ENCODE data around the gene WNT9A.

WNT9A gene

DNA sequence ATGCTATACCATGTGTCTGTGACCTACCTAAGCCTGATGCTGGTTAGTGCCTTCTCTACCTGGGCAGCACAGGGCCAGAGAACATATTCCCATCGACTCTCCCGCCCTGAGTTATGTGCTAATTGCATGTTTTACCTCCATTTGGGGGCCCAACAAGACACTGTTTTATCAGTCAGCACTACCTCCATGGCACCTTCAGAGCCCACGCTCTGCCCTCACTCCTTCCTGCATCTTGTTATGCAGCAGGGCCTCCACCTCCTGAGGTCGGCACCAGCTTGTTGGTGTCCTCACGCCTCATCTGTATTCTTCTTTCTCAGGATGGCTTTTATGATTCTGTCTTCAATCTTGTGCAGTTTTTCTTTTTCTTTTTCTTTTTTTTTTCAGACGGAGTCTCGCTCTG lies 11.9 kb downstream of the WNT9A start:
- DNase-seq: no peak
- H3K9me3 ChIP-seq: no peaks in the 10 kb centered on the region
- H3K27me3 ChIP-seq: no peaks in the 10 kb centered on the region; the same call in 1 of the 2 replicates
- H3K4me3 ChIP-seq (ENCODE audit: low read depth, low read length): no peak overlapping the region
- H3K36me3 ChIP-seq: no peaks in the 10 kb centered on the region
- no peaks in the 10 kb centered on the region for H3K4me1 ChIP-seq
- TF ChIP-seq, protein P1, sequence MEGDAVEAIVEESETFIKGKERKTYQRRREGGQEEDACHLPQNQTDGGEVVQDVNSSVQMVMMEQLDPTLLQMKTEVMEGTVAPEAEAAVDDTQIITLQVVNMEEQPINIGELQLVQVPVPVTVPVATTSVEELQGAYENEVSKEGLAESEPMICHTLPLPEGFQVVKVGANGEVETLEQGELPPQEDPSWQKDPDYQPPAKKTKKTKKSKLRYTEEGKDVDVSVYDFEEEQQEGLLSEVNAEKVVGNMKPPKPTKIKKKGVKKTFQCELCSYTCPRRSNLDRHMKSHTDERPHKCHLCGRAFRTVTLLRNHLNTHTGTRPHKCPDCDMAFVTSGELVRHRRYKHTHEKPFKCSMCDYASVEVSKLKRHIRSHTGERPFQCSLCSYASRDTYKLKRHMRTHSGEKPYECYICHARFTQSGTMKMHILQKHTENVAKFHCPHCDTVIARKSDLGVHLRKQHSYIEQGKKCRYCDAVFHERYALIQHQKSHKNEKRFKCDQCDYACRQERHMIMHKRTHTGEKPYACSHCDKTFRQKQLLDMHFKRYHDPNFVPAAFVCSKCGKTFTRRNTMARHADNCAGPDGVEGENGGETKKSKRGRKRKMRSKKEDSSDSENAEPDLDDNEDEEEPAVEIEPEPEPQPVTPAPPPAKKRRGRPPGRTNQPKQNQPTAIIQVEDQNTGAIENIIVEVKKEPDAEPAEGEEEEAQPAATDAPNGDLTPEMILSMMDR (IDR thresholded peaks at IDR 0.05; ENCODE audit: low read depth, low read length): no peak

DNA sequence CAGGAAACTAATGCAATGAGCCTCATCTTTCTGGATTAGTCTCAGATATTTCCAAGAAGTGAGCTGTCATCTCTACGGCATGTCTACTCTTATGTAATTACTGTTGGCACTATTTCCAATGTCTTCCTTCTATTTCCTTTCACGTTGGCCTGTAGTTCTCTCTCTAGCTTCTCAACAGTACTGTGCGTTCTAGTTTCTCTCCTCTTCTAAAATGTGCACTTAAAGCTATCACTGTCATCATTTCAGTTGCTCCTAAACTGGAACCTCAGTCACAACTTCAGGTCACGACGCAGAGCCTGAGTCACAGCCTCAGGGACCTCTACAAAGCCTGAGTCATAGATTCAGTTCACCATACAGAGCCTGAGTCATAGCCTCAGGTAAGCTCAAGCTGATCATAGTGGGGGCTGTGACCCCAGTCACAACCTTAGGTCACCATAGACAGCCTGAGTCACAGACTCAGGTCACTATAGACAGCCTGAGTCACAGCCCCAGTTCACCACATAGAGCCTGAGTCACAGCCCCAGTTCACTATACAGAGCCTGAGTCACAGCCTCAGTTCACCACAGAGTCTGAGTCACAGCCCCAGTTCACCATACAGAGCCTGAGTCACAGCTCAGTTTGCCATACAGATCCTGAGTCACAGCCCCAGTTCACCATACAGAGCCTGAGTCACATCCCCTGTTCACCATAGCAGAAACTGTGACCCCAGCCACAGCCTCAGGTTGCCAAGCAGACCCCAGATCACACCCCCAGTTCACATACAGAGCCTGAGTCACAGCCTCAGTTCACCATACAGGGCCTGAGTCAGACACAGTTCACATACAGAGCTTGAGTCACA lies 13.0 kb downstream of the WNT9A start:
- Histone ChIP-seq H3K36me3 (no peaks in the 10 kb centered on the region), H3K9me3 (no peaks in the 10 kb centered on the region), H3K4me1 (no peaks in the 10 kb centered on the region), H3K4me3 (ENCODE audit: low read depth, low read length) (no peak overlapping the region), H3K27me3 (no peaks in the 10 kb centered on the region; the same call in 1 of the 2 replicates)
- TF ChIP-seq, protein P1 (IDR thresholded peaks at IDR 0.05; ENCODE audit: low read depth, low read length): no peak
- no peak for DNase-seq

DNA sequence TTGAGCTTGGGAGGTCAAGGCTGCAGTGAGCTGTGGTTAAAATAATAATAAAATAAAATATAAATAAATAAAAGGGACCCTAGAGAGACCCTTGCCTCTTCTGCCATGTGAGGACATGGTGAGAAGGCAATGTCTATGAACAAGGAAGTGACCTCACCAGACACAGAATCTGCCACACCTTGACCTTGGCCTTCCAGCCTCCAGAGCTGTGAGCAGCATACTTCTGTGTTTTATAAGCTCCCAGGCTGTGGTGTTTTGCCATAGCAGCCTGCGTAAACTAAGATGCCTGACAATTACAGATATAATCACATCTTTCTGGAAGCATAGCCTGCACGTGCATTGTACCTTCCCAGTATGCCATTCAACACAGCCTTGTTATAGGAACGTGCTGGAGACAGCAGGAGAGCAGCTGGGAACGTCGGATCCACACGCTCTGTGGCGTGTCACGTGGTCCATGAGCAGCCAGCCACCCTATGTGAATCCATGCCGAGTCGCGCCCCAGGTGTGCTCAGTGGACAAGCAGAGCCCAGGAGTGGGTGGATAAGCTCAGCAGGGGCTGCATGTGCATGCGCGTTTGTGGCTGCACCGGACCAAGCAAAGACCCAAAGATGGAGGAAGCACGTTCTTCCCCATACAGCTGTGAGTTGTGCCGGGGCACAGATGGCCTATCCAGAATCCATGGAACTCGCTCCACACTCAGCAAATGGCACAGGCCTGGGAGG lies 17.8 kb downstream of the WNT9A start:
- Histone ChIP-seq H3K9me3 (no peaks in the 10 kb centered on the region), H3K36me3 (no peaks in the 10 kb centered on the region), H3K27me3 (no peaks in the 10 kb centered on the region), H3K4me1 (no peaks in the 10 kb centered on the region), H3K4me3 (ENCODE audit: low read depth, low read length) (no peak overlapping the region)
- TF ChIP-seq, protein P1 (IDR thresholded peaks at IDR 0.05; ENCODE audit: low read depth, low read length): no peak
- peak; percentile 7 for DNase-seq

DNA sequence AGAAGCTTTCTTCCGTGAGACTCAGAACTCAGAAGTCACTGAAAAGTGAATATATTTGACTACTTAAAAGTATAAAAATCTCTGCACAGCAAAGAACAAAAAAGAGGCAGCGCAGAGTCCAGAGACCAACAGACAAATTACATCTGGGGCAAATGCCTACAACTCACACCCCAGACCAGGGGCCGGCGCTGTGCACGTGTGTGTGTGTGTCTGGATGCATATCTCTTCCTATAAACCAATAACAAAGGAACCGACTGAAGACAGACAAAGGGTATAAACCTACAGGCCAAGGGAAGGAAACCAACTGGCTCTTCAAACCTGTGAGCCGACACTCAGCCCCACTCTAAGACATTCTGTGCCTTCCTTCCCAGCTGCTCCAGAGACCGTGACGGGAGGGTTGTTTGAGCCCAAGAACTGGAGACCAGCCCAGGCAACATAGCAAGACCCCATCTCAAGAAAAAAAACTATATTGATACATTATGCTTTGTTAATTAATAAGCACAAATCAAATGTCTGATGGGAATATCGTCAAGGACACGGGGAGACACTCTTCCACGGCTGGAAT lies 18.8 kb downstream of the WNT9A start:
- H3K4me3 ChIP-seq (ENCODE audit: low read depth, low read length): no peak overlapping the region
- TF ChIP-seq, protein P1 (IDR thresholded peaks at IDR 0.05; ENCODE audit: low read depth, low read length): no peak
- no peaks in the 10 kb centered on the region for H3K27me3 ChIP-seq
- no peaks in the 10 kb centered on the region for H3K4me1 ChIP-seq
- no peak for DNase-seq
- H3K9me3 ChIP-seq: no peaks in the 10 kb centered on the region
- no peaks in the 10 kb centered on the region for H3K36me3 ChIP-seq

DNA sequence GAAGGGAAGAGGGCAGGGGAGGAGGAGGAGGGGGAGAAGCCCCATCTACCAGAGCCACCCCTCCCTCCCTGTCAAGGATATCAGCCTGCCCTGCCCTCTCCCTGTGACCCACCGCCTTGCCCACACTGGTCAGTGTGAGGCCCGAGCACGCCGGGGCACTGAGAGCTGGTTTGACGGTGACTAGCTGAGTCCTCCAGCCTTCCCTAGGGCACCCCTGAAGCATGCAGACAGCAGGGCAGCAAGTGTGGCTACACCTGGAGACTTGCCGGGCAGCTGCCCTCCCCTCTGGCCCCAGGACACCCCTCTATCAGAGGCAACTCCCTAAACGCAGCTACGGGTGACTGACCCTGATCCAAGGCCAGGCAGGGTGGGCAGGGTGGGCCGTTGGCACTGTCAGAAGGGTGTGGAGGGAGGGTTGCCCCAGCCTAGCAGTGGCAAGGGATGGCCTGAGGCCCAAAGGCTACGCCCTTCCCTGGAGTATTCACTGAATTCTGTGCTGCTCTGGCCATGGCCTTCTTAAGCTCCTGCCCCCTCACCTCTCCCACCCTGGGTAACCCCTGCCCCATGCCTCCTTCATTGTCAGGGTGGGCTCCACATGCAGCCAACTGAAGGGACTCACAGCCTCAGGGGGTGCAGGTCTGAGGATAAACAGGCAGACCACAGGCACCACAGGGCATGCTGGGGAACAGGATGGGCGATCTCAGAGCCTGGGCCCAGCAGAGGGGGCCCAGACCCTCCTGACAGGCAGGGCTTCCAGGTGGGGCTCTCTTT lies 19.6 kb downstream of the WNT9A start:
- DNase-seq: peak; percentile 3
- Histone ChIP-seq H3K27me3 (no peaks in the 10 kb centered on the region), H3K4me1 (no peaks in the 10 kb centered on the region), H3K9me3 (no peaks in the 10 kb centered on the region), H3K36me3 (no peaks in the 10 kb centered on the region), H3K4me3 (ENCODE audit: low read depth, low read length) (no peak overlapping the region)
- TF ChIP-seq, protein P1 (IDR thresholded peaks at IDR 0.05; ENCODE audit: low read depth, low read length): no peak

All from BE2C (cell line).